HG03521 (cell line): ENCODE measurements around the gene MPST.

ENCODE experiments used
- ATAC-seq: cut with Tn5 transposase; IDR thresholded peaks from one replicate; pipeline ENCODE4 v1.9.1; 2021; ENCODE audit warnings: mild to moderate bottlenecking, moderate library complexity; ENCODE audit not compliant: unreplicated experiment

MPST gene

GRCh38 chr22:37043828-37044538 is 24.4 kb downstream of the MPST start:
- no peak for ATAC-seq

- ATAC-seq: no peak
These were observed 25.4 kb downstream of the MPST start for GRCh38 chr22:37044634-37045625.

GRCh38 chr22:37045958-37046357 is 26.4 kb downstream of the MPST start:
- ATAC-seq: no peak

- ATAC-seq: no peak
These were observed 27.0 kb downstream of the MPST start for GRCh38 chr22:37046589-37046988.

GRCh38 chr22:37047006-37047405 is 27.5 kb downstream of the MPST start:
- no peak for ATAC-seq

GRCh38 chr22:37048133-37048532 is 28.6 kb downstream of the MPST start:
- ATAC-seq: no peak

- no peak for ATAC-seq
These were observed 29.7 kb downstream of the MPST start for GRCh38 chr22:37049224-37049623.

- ATAC-seq: no peak
These were observed 31.4 kb downstream of the MPST start for GRCh38 chr22:37050913-37051312.

- peak; percentile 82 for ATAC-seq
These were observed 32.1 kb downstream of the MPST start, which contains the start of gene KCTD17 for GRCh38 chr22:37051391-37052385. TSS of gene KCTD17 (plus strand) at chr22:37051742. CDS start at chr22:37051761, 19 bp downstream.

GRCh38 chr22:37052386-37053309 is 33.1 kb downstream of the MPST start:
- ATAC-seq: no peak

- ATAC-seq: no peak
These were observed 33.9 kb downstream of the MPST start for GRCh38 chr22:37053310-37054055.

GRCh38 chr22:37054056-37054395 is 34.5 kb downstream of the MPST start:
- ATAC-seq: no peak

- no peak for ATAC-seq
These were observed 35.2 kb downstream of the MPST start for GRCh38 chr22:37054600-37055365.

GRCh38 chr22:37056246-37056645 is 36.7 kb downstream of the MPST start:
- ATAC-seq: no peak

- ATAC-seq: no peak
These were observed 37.7 kb downstream of the MPST start for GRCh38 chr22:37057226-37057625.

GRCh38 chr22:37057796-37058510 is 38.4 kb downstream of the MPST start:
- no peak for ATAC-seq

- no peak for ATAC-seq
These were observed 39.6 kb downstream of the MPST start for GRCh38 chr22:37058917-37059701.
